PC-9 (cell line): Measurements from ENCODE around the gene P4HA3.

Experiments
- EZH2 ChIP-seq: fragments of 200-600 bp; sonication (generic); IDR thresholded peaks from 2 replicates; pipeline ENCODE4 v1.8.0; 2017; ENCODE audit warnings: antibody characterized with exemption, low read depth
- TF ChIP-seq, protein P1 (sequence below): fragments of 200-600 bp; sonication (generic); conservative IDR thresholded peaks from 2 replicates; pipeline ENCODE4 v1.6.1; 2017; ENCODE audit warnings: mixed run types, antibody characterized with exemption, mild to moderate bottlenecking, moderate library complexity

DNA sequence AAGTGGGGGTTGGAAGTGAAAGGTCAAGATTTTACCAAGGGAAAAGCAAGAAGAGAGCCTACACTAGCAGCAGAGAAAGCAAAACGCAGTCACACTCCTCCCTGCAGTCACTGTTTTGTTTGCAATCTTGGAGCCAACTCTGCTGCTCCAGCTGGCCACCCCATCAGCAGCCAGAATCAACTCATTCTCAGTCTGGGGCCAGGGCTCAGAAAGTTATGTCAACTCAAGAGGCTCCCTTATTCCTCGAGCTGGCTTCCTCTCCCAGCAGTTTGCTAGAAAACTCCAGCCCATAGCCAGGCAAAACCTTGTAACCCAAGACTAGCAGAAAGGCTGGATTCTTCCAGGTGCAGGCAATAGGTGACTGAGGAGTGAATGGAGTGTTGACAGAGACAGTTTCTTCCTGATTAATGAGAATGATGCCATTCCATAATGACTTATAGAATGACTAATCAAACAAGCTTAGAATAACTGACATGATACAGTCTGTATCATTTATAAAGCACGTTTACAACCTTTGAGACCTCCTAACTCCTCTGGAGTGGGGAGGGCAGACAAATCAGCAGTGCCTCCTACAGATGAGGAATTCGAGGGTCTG lies 53.4 kb downstream of the P4HA3 start:
- TF ChIP-seq, protein P1, sequence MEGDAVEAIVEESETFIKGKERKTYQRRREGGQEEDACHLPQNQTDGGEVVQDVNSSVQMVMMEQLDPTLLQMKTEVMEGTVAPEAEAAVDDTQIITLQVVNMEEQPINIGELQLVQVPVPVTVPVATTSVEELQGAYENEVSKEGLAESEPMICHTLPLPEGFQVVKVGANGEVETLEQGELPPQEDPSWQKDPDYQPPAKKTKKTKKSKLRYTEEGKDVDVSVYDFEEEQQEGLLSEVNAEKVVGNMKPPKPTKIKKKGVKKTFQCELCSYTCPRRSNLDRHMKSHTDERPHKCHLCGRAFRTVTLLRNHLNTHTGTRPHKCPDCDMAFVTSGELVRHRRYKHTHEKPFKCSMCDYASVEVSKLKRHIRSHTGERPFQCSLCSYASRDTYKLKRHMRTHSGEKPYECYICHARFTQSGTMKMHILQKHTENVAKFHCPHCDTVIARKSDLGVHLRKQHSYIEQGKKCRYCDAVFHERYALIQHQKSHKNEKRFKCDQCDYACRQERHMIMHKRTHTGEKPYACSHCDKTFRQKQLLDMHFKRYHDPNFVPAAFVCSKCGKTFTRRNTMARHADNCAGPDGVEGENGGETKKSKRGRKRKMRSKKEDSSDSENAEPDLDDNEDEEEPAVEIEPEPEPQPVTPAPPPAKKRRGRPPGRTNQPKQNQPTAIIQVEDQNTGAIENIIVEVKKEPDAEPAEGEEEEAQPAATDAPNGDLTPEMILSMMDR: no peak
- TF ChIP-seq EZH2: no peak
